OCI-LY1 (cell line): ENCODE results near the gene USP3.

Source experiments
- H2AFZ ChIP-seq: fragments of 200-600 bp; sonication (generic), shearing (Covaris generic); 2 replicates; pipeline ENCODE4 v1.6.0; 2014; ENCODE audit warnings: antibody characterized with exemption, mild to moderate bottlenecking, low read length
- H3F3A ChIP-seq: fragments of 200-600 bp; sonication (generic), shearing (Covaris generic); 2 replicates; pipeline ENCODE4 v1.6.0; 2014; ENCODE audit warnings: mild to moderate bottlenecking, antibody characterized with exemption, low read length, moderate library complexity; ENCODE audit not compliant: insufficient read depth
- H3K27ac ChIP-seq: fragments of 200-600 bp; sonication (generic); 2 replicates; pipeline ENCODE4 v1.5.1; 2014; ENCODE audit warnings: low read length, mixed run types, mild to moderate bottlenecking, low read depth; ENCODE audit not compliant: poor library complexity, severe bottlenecking
- H3K27me3 ChIP-seq: fragments of 200-600 bp; sonication (generic); 2 replicates; pipeline ENCODE4 v1.6.0; 2014; ENCODE audit warnings: antibody characterized with exemption, mild to moderate bottlenecking, low read length, moderate library complexity; ENCODE audit not compliant: insufficient read depth
- H3K36me3 ChIP-seq: fragments of 200-600 bp; sonication (generic); 2 replicates; pipeline ENCODE4 v1.6.1; 2014; ENCODE audit warnings: mild to moderate bottlenecking, antibody characterized with exemption, low read length, moderate library complexity, mixed read lengths; ENCODE audit not compliant: insufficient read depth
- H3K4me1 ChIP-seq: fragments of 200-600 bp; sonication (generic); 2 replicates; pipeline ENCODE4 v1.5.1; 2014; ENCODE audit warnings: mild to moderate bottlenecking, low read length, moderate library complexity; ENCODE audit not compliant: insufficient read depth, severe bottlenecking
- H3K4me2 ChIP-seq: fragments of 200-600 bp; sonication (generic), shearing (Covaris generic); 2 replicates; pipeline ENCODE4 v1.6.1; 2014; ENCODE audit warnings: low read length
- H3K4me3 ChIP-seq: fragments of 200-600 bp; sonication (generic); 2 replicates; pipeline ENCODE4 v1.5.1; 2014; ENCODE audit warnings: low read length, low read depth, mild to moderate bottlenecking, mixed read lengths; ENCODE audit not compliant: poor library complexity, severe bottlenecking
- H3K79me2 ChIP-seq: fragments of 200-600 bp; shearing (Covaris generic); 2 replicates; pipeline ENCODE4 v1.6.1; 2016; ENCODE audit warnings: mixed run types, low read length, mixed read lengths; ENCODE audit not compliant: insufficient read depth
- H3K9ac ChIP-seq: fragments of 200-600 bp; sonication (generic), shearing (Covaris generic); 2 replicates; pipeline ENCODE4 v1.6.1; 2014; ENCODE audit warnings: mild to moderate bottlenecking, low read length, mixed read lengths
- H3K9me2 ChIP-seq: fragments of 200-600 bp; sonication (generic), shearing (Covaris generic); 2 replicates; pipeline ENCODE4 v1.6.1; 2014; ENCODE audit warnings: low read depth, mild to moderate bottlenecking, low read length, mixed read lengths
- H3K9me3 ChIP-seq: fragments of 200-600 bp; shearing (Covaris generic); 2 replicates; pipeline ENCODE4 v1.6.1; 2014; ENCODE audit warnings: low read length, mixed read lengths
- H4K20me1 ChIP-seq: fragments of 200-600 bp; sonication (generic), shearing (Covaris generic); 2 replicates; pipeline ENCODE4 v1.6.0; 2016; ENCODE audit warnings: mild to moderate bottlenecking, low read length; ENCODE audit not compliant: insufficient read depth
- EZH2 ChIP-seq: fragments of 200-600 bp; sonication (generic), shearing (Covaris generic); IDR thresholded peaks from 2 replicates; pipeline ENCODE4 v1.8.0; 2017; ENCODE audit warnings: borderline replicate concordance, mixed run types, mild to moderate bottlenecking, antibody characterized with exemption, low read length, moderate library complexity, mixed read lengths
- TF ChIP-seq, protein P1 (sequence below): fragments of 200-600 bp; sonication (generic), shearing (Covaris generic); IDR thresholded peaks from 2 replicates; pipeline ENCODE4 v1.5.1; 2017; ENCODE audit warnings: mild to moderate bottlenecking, antibody characterized with exemption, low read length, moderate library complexity, mixed read lengths

The USP3 gene

DNA sequence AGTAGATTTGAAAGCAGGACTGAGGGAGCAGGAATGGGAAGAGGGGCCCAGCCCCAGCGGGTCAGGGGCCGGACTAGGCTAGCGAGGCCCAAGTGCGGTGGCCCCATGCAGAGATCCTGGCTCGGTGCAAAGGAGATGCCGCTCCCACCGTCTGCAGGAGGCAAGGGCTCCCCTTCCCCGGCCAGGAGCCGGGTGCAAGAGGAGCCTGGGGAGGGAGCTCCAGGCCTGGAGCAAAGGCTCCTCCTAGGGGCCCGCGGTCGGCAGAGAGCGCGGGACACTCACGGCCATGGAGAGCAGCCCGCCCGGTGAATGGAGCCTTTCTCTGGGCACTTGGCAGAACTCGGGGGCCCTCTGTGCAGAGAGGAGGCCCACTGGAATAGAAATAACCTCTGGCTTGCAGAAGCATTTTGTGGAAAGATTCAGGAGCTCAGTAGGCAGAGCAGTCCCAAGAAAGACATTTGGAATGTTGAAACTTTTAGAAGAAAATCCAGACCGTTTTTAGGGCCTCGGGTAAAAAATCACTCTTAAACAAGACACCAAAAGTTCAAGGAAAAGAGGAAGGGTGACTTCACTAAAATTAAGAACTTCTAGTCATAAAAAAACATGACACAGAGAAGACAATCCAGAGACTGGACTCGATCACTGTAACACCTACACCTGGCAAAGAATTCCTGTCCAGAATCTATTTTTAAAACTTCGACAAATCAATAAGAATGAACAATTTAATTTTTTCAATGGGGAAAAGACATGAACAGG lies 43.0 kb upstream of the USP3 start:
- Histone ChIP-seq H3K36me3 (no peaks in the 10 kb centered on the region), H3K9ac (no peak overlapping the region), H3K4me2 (no peak overlapping the region), H2AFZ (no peak overlapping the region), H4K20me1 (no peaks in the 10 kb centered on the region), H3K27ac (no peak overlapping the region), H3K9me2 (no peaks in the 10 kb centered on the region), H3K27me3 (no peaks in the 10 kb centered on the region; the same call in 1 of the 2 replicates), H3K79me2 (no peaks in the 10 kb centered on the region), H3K4me1 (peaks cover 2% of the 10 kb centered on the region), H3F3A (no peaks in the 10 kb centered on the region), H3K9me3 (no peaks in the 10 kb centered on the region), H3K4me3 (no peak overlapping the region)
- TF ChIP-seq EZH2 = no peak
- TF ChIP-seq, protein P1, sequence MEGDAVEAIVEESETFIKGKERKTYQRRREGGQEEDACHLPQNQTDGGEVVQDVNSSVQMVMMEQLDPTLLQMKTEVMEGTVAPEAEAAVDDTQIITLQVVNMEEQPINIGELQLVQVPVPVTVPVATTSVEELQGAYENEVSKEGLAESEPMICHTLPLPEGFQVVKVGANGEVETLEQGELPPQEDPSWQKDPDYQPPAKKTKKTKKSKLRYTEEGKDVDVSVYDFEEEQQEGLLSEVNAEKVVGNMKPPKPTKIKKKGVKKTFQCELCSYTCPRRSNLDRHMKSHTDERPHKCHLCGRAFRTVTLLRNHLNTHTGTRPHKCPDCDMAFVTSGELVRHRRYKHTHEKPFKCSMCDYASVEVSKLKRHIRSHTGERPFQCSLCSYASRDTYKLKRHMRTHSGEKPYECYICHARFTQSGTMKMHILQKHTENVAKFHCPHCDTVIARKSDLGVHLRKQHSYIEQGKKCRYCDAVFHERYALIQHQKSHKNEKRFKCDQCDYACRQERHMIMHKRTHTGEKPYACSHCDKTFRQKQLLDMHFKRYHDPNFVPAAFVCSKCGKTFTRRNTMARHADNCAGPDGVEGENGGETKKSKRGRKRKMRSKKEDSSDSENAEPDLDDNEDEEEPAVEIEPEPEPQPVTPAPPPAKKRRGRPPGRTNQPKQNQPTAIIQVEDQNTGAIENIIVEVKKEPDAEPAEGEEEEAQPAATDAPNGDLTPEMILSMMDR = no peak

GRCh38 chr15:63462088-63462487 lies 42.3 kb upstream of the USP3 start:
- Histone ChIP-seq H4K20me1 (no peaks in the 10 kb centered on the region), H3K9ac (no peak overlapping the region), H3K27me3 (no peaks in the 10 kb centered on the region; the same call in 1 of the 2 replicates), H3K36me3 (no peaks in the 10 kb centered on the region), H3K4me3 (no peak overlapping the region), H3K27ac (no peak overlapping the region), H3K4me2 (no peak overlapping the region), H3K9me3 (no peaks in the 10 kb centered on the region), H3K79me2 (no peaks in the 10 kb centered on the region), H3F3A (no peaks in the 10 kb centered on the region), H2AFZ (no peak overlapping the region), H3K4me1 (peaks cover 9% of the 10 kb centered on the region), H3K9me2 (no peaks in the 10 kb centered on the region)
- TF ChIP-seq EZH2 = no peak
- TF ChIP-seq, protein P1 = no peak

GRCh38 chr15:63463036-63463435 lies 41.4 kb upstream of the USP3 start:
- no peaks in the 10 kb centered on the region for H3K9me2 ChIP-seq
- no peaks in the 10 kb centered on the region for H3F3A ChIP-seq
- no peaks in the 10 kb centered on the region; the same call in 1 of the 2 replicates for H3K27me3 ChIP-seq
- H3K4me1 ChIP-seq = peaks cover 9% of the 10 kb centered on the region
- no peak overlapping the region for H3K27ac ChIP-seq
- H3K79me2 ChIP-seq = no peaks in the 10 kb centered on the region
- H4K20me1 ChIP-seq = no peaks in the 10 kb centered on the region
- no peak overlapping the region for H2AFZ ChIP-seq
- H3K4me3 ChIP-seq = no peak overlapping the region
- H3K36me3 ChIP-seq = no peaks in the 10 kb centered on the region
- TF ChIP-seq EZH2 = no peak
- TF ChIP-seq, protein P1 = no peak
- H3K9ac ChIP-seq = no peak overlapping the region
- H3K4me2 ChIP-seq = no peak overlapping the region
- no peaks in the 10 kb centered on the region for H3K9me3 ChIP-seq
